H1 (cell line): ENCODE data around the gene TOM1. TPM values are rescaled to one million over a fixed set of nuclear protein-coding genes. Genes with fewer than 3 reads are reported as not detected.

Experiments
- ASH2L ChIP-seq: fragments of 200-600, 300-600 bp; sonication (generic); IDR thresholded peaks from one replicate; pipeline ENCODE4 v1.7.1; 2017; ENCODE audit warnings: low read length
- BACH1 ChIP-seq: IDR thresholded peaks from 2 replicates; pipeline ENCODE4 v1.6.1; 2012; ENCODE audit warnings: low read length, improper control_type of control experiment
- CHD7 ChIP-seq: fragments of 300-600 bp; sonication (generic); IDR thresholded peaks from 2 replicates; pipeline ENCODE4 v1.7.1; 2012; ENCODE audit warnings: low read length, moderate library complexity, mild to moderate bottlenecking, inconsistent platforms; ENCODE audit not compliant: insufficient replicate concordance
- CTBP2 ChIP-seq: IDR thresholded peaks from 2 replicates; pipeline ENCODE4 v1.7.0; 2011; ENCODE audit warnings: borderline replicate concordance, mild to moderate bottlenecking, moderate library complexity, mixed read lengths, low read length; ENCODE audit not compliant: insufficient read depth, insufficient read length
- E2F6 ChIP-seq: IDR thresholded peaks from 2 replicates; pipeline ENCODE4 v1.6.1; 2012; ENCODE audit warnings: inconsistent platforms
- EGR1 ChIP-seq: IDR thresholded peaks from 2 replicates; pipeline ENCODE4 v1.6.1; 2011; ENCODE audit warnings: low read depth, low read length, borderline replicate concordance
- HDAC6 ChIP-seq: IDR thresholded peaks from one replicate; pipeline ENCODE4 v1.7.1; 2012; ENCODE audit warnings: low read depth, mild to moderate bottlenecking, inconsistent platforms, low read length, moderate library complexity
- RAD21 ChIP-seq, 2 experiments: IDR thresholded peaks in 1 of 2; conservative IDR thresholded peaks in 1 of 2; 2 replicates each; pipeline ENCODE4 v1.6.1; 2011; ENCODE audit warnings: low read depth in 2 of 2, low read length in 2 of 2, improper control_type of control experiment in 1 of 2, inconsistent platforms in 1 of 2, mild to moderate bottlenecking in 1 of 2, moderate library complexity in 1 of 2
- SP2 ChIP-seq: IDR thresholded peaks from 2 replicates; pipeline ENCODE4 v1.6.1; 2012; ENCODE audit warnings: mild to moderate bottlenecking, low read length, inconsistent platforms
- TBP ChIP-seq: IDR thresholded peaks from 2 replicates; pipeline ENCODE4 v1.6.1; 2011; ENCODE audit warnings: low read depth, low read length, improper control_type of control experiment
- polyA plus RNA-seq, 7 experiments: library from polyadenylated mRNA; depleted of rRNA in 3 of 7; stranded (reverse) in 5 of 7; unstranded in 2 of 7; fragments of >200 nt in 5 of 7; fragments of 200-250 nt in 2 of 7; gene quantifications; 1 replicate in 5 of 7; 2 replicates in 1 of 7; 4 replicates in 1 of 7; pipeline versions ENCODE4 v1.2.1 to v1.2.3, GENCODE V29; 2011 to 2013; ENCODE audit warnings: missing spikeins in 2 of 7, mixed read lengths in 2 of 7
- total RNA-seq: library from RNA; stranded (reverse); fragmentation: NEBNext Ultra II Directional; extraction: Animal tissue kit (Norgen Biotek cat#: 25700); gene quantifications from 2 replicates; pipeline ENCODE4 v1.2.1, GENCODE V29; 2021

TOM1 gene
- total and polyA plus RNA-seq, 2 of the 8 experiments (the other 6 are each of a cell fraction or from before 2014, with no cell fraction given), result 25.1 to 39.2 TPM

- TF ChIP-seq CHD7, result no peak
- no peak for TF ChIP-seq E2F6
- no peak for TF ChIP-seq ASH2L
- no peak for TF ChIP-seq CTBP2
- no peak for TF ChIP-seq EGR1
- no peak for TF ChIP-seq BACH1
- no peak for TF ChIP-seq TBP
- no peak for TF ChIP-seq SP2
- TF ChIP-seq HDAC6, result no peak
- no peak for TF ChIP-seq RAD21 (IDR thresholded peaks at IDR 0.05 in 1 of 2, conservative IDR thresholded peaks at IDR 0.05 in 1 of 2; ENCODE audit: low read depth in 2 of 2, low read length in 2 of 2)
These were observed 59.8 kb downstream of the TOM1 start (continued) for GRCh38 chr22:35359380-35360065.
